Smooth muscle cell (in vitro differentiated cells): ENCODE results near the gene PHLDA1. TPM values are rescaled to one million over a fixed set of nuclear protein-coding genes. Genes with fewer than 3 reads are reported as not detected.

Source experiments
- DNase-seq: peaks from one replicate; lab custom pipeline; 2025; ENCODE audit not compliant: unreplicated experiment; lab: John Stamatoyannopoulos, UW
- H2AFZ ChIP-seq: fragments of 200-600 bp; sonication (generic); 2 replicates; pipeline ENCODE4 v1.6.0; 2016; ENCODE audit warnings: antibody characterized with exemption, low read depth, mild to moderate bottlenecking
- H3F3A ChIP-seq: fragments of 200-600 bp; sonication (generic); 2 replicates; pipeline ENCODE4 v1.6.0; 2017; ENCODE audit warnings: antibody characterized with exemption, low read depth
- H3K27ac ChIP-seq: fragments of 200-600 bp; sonication (generic); 2 replicates; pipeline ENCODE4 v1.5.1; 2016; ENCODE audit warnings: low read depth, mild to moderate bottlenecking
- H3K27me3 ChIP-seq: fragments of 200-600 bp; sonication (generic); 2 replicates; pipeline ENCODE4 v1.6.1; 2016; ENCODE audit warnings: low read depth, mild to moderate bottlenecking
- H3K36me3 ChIP-seq: fragments of 200-600 bp; sonication (generic); 2 replicates; pipeline ENCODE4 v1.5.1; 2016; ENCODE audit warnings: low read depth
- H3K4me1 ChIP-seq: fragments of 200-600 bp; sonication (generic); 2 replicates; pipeline ENCODE4 v1.5.1; 2016; ENCODE audit warnings: low read depth
- H3K4me2 ChIP-seq: fragments of 200-600 bp; sonication (generic); 2 replicates; pipeline ENCODE4 v1.6.0; 2016; ENCODE audit warnings: mild to moderate bottlenecking
- H3K4me3 ChIP-seq: fragments of 200-600 bp; sonication (generic); 2 replicates; pipeline ENCODE4 v1.5.1; 2016; ENCODE audit warnings: mild to moderate bottlenecking
- H3K79me2 ChIP-seq: fragments of 200-600 bp; sonication (generic); 2 replicates; pipeline ENCODE4 v1.6.0; 2016; ENCODE audit warnings: low read depth, mild to moderate bottlenecking
- H3K9ac ChIP-seq: fragments of 200-600 bp; sonication (generic); 2 replicates; pipeline ENCODE4 v1.6.0; 2016; ENCODE audit warnings: low read depth
- H3K9me3 ChIP-seq: fragments of 200-600 bp; sonication (generic); replicated peaks from 2 replicates; pipeline ENCODE4 v1.5.1; 2016; ENCODE audit warnings: low read depth
- H4K20me1 ChIP-seq: fragments of 200-600 bp; sonication (generic); 2 replicates; pipeline ENCODE4 v1.6.0; 2016; ENCODE audit warnings: low read depth
- WGBS: methylation state at CpG from one replicate; pipeline ENCODE4 v1.1.7; 2016; ENCODE audit warnings: low lambda C conversion rate; 5-methylcytosine and 5-hydroxymethylcytosine counted together
- polyA plus RNA-seq: library from polyadenylated mRNA; unstranded; fragments of >200 nt; fragmentation: Nextera tagmentation; extraction: Ambion mirVana; gene quantifications from 2 replicates; pipeline ENCODE4 v1.2.1, GENCODE V29; 2016
- total RNA-seq: library from RNA; depleted of rRNA; stranded (reverse); fragments of >200 nt; gene quantifications from 2 replicates; pipeline ENCODE4 v1.2.3, GENCODE V29; 2014
- TF ChIP-seq, protein P1 (sequence below): fragments of 200-600 bp; sonication (generic); IDR thresholded peaks from 2 replicates; pipeline ENCODE4 v1.5.1; 2017; ENCODE audit warnings: borderline replicate concordance, mild to moderate bottlenecking, antibody characterized with exemption; ENCODE audit not compliant: insufficient read depth, poor library complexity, severe bottlenecking

Gene PHLDA1
- total and polyA plus RNA-seq, 2 experiments from 2014 or later = 70.2 to 88.6 TPM

DNA sequence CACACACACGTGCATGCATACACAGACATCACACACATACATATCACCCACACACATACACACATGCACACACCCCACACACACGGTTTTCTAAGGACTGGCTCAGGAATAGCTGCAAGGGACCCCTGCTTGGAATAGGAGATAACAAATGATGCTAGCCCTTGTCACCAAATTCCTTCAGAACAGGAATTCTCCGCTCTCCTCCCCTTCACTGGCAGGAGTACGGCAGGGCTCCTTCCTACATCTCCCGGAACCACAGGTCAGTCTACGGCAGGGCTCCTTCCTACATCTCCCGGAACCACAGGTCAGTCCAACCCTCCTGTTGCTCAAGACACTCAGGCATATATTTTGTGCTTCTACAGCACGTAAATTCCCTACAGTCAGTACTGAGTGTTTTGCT lies 23.9 kb downstream of the PHLDA1 start:
- Histone ChIP-seq H3K27me3 (no peaks in the 10 kb centered on the region), H3K27ac (no peak overlapping the region), H3K4me1 (peaks cover 8% of the 10 kb centered on the region), H3K9ac (no peak overlapping the region), H3K9me3 (no peaks in the 10 kb centered on the region), H3K79me2 (no peaks in the 10 kb centered on the region), H3K36me3 (no peaks in the 10 kb centered on the region), H3K4me3 (no peak overlapping the region), H3F3A (peaks cover 10% of the 10 kb centered on the region), H2AFZ (no peak overlapping the region), H3K4me2 (no peak overlapping the region), H4K20me1 (no peaks in the 10 kb centered on the region)
- no peak for DNase-seq
- TF ChIP-seq, protein P1, sequence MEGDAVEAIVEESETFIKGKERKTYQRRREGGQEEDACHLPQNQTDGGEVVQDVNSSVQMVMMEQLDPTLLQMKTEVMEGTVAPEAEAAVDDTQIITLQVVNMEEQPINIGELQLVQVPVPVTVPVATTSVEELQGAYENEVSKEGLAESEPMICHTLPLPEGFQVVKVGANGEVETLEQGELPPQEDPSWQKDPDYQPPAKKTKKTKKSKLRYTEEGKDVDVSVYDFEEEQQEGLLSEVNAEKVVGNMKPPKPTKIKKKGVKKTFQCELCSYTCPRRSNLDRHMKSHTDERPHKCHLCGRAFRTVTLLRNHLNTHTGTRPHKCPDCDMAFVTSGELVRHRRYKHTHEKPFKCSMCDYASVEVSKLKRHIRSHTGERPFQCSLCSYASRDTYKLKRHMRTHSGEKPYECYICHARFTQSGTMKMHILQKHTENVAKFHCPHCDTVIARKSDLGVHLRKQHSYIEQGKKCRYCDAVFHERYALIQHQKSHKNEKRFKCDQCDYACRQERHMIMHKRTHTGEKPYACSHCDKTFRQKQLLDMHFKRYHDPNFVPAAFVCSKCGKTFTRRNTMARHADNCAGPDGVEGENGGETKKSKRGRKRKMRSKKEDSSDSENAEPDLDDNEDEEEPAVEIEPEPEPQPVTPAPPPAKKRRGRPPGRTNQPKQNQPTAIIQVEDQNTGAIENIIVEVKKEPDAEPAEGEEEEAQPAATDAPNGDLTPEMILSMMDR = no peak
- WGBS = 83% methylated on average over 8 of the region's 8 CpGs

DNA sequence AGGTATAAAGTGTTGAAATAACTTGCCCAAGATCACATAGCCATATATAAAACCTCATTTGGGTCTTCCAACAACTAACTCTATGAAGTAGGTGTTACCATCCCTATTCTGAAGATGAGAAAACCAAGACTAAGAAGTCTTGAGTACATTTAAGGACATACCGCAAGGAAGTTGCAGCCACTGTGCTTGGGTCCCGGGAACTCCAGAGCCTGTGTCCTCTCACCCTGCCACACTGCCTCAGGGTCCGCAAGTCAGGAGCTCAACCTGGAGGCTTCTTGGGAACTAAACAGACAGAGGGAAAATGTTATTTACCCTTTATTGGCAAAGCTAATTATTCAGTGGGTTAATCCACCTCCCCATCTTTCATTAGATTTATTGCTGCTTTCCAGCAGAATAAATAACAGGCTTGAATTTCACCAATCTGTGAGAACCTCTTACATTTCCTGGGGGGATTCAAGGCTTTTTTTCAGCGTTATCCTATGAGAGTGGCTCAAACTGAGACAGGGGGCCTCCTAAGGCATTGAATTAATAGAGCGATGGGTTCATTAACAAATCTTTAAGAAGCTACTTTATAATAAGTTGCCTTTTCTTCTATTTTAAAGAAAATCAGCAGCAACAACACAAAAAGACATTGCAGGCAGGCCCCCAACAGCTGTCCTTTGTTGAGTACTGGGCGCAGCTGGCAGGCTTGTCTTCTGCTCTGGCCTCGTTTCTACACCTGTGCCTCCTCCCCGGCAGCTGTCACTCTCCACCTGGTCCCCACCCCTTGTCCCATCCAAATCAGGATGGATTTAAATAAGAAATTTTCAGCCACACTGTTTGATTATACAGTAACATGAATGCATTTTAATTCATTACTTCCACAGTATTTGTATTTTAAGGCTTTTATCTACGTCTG lies 25.3 kb downstream of the PHLDA1 start:
- Histone ChIP-seq H4K20me1 (no peaks in the 10 kb centered on the region), H3K27me3 (no peaks in the 10 kb centered on the region), H3K4me2 (no peak overlapping the region), H3K27ac (no peak overlapping the region), H3K79me2 (no peaks in the 10 kb centered on the region), H3K36me3 (no peaks in the 10 kb centered on the region), H3K9me3 (no peaks in the 10 kb centered on the region), H3F3A (peaks cover 10% of the 10 kb centered on the region), H3K4me1 (peaks cover 8% of the 10 kb centered on the region), H2AFZ (no peak overlapping the region), H3K9ac (no peak overlapping the region), H3K4me3 (no peak overlapping the region)
- no peak for DNase-seq
- 89% methylated on average over 9 of the region's 9 CpGs for WGBS
- TF ChIP-seq, protein P1 = no peak

DNA sequence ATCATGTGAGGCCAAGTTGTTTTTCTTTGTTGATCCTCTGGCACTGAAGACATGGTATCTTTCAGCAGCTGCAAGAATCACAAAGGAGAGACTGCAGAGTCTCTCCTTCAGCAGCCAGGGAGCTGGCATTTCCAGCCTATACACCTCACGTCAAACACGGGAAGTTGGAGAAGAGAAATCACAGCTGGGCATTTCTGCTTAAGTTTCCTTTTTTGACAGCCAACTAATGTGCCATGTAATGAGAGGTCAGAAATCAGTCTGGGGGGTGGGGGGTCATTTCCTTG lies 28.3 kb downstream of the PHLDA1 start:
- H4K20me1 ChIP-seq = no peaks in the 10 kb centered on the region
- no peak overlapping the region for H2AFZ ChIP-seq
- no peaks in the 10 kb centered on the region for H3K79me2 ChIP-seq
- DNase-seq = no peak
- peaks cover 3% of the 10 kb centered on the region for H3K4me1 ChIP-seq
- H3K9me3 ChIP-seq = no peaks in the 10 kb centered on the region
- TF ChIP-seq, protein P1 = no peak
- no peak overlapping the region for H3K27ac ChIP-seq
- no peak overlapping the region for H3K4me3 ChIP-seq
- 78% methylated on average over 2 of the region's 2 CpGs for WGBS
- H3K9ac ChIP-seq = no peak overlapping the region
- no peak overlapping the region for H3K4me2 ChIP-seq
- no peaks in the 10 kb centered on the region for H3K27me3 ChIP-seq
- H3K36me3 ChIP-seq = no peaks in the 10 kb centered on the region
- H3F3A ChIP-seq = no peaks in the 10 kb centered on the region
